AG20443 (cell line): ENCODE measurements around the gene C19orf67.

Experiments used
- DNase-seq: peaks from one replicate; pipeline ENCODE4 v3.0.0; 2012; ENCODE audit warnings: low spot score, mixed read lengths

The C19orf67 gene

DNA sequence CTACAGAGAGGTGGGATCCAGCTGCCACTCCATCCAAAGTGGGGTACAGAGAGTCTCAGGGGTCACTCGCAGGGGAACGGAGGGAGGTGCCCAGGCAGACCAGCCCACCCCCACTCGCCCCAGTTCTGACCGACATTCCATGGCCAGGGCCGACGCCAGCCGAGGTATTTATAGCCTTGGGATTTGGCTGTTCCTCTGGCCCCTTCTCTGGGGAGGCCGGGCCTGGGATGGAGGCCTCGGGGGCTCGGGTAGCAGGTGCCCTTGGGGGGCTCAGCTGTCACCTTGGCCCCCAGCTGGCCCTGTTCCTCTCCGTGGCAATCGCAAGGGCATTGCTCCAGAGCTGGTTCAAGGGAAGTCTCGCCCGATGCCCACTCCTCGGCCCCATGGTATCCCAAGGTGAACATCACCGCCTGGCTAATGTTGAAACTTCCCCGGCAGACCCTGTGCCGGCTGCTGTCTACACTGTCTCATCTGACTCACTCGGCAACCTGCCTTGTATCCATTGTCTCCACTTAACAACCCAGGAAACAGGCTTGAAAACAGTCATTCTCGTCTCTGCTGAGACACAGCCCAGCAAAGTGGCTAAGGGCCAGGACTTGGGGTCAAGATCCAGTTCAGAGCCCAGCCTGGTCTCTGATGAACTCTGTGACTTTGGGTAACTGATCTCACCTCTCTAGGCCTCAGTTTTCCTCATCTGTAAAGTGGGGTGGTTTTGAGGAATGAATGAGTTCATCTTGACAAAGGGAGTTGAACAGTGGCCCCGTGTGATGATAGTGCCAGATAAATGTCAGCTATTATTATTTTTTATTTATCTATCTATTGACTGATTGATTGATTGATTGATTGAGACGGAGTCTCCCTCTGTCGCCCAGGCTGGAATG lies 22.2 kb upstream of the C19orf67 start:
- no peak for DNase-seq

DNA sequence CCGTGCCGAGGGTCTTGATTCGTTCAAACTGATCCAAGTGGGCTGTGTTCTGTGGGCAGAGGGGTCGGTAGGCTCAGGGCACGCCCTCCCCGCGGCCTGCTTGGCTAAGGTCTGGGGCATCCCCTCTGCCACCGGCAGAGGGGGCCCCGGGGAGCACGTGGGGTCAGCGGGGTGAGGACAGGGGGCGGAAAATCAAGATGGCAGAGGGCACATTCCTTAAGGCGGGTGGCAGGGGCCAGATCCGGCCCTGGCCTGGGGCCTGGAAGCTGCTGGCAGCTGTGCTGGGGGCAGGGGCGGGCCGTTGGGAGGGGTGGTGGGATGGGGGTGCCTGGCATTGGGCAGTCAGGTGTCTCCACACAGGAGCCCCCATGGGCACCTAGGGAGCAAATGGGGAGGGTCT lies 21.3 kb upstream of the C19orf67 start:
- no peak for DNase-seq

DNA sequence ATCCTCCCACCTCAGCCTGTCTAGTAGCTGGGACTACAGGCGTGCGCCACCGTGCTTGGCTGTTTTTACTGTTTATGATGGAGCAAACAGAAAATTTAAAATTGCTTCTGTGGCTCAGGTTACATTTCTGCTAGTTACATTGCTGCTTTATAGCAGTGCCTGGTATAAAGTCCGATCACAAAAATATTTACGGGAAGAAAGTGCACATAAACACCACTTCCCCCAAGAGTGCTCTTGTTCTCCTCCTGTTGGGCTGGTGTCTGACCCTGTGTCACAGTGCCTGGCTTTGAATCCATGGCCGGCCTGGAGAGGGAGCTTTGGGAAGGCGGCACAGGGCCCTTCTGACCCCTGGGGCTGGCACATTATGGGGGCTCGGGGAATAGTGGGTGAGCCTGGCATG lies 20.1 kb upstream of the C19orf67 start:
- no peak for DNase-seq

DNA sequence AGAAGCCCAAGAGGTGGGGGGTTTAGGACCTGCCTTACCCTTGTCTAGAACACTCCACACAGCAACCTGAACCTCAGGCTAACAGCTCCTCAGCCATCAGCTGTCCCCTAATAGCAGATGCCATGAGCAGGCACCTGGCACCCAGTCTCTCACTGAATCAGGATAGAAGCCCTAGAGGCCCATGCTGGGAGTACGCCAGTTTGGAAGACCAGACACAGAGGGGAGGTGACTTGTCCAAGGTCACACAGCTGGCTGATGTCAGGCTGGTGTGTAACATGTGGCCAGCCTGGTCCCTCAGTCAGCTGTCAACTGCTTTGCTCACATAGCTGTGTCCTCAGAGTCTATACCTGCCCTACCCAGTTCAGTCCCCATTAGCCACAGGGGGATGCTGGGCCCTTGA lies 17.7 kb upstream of the C19orf67 start:
- no peak for DNase-seq

DNA sequence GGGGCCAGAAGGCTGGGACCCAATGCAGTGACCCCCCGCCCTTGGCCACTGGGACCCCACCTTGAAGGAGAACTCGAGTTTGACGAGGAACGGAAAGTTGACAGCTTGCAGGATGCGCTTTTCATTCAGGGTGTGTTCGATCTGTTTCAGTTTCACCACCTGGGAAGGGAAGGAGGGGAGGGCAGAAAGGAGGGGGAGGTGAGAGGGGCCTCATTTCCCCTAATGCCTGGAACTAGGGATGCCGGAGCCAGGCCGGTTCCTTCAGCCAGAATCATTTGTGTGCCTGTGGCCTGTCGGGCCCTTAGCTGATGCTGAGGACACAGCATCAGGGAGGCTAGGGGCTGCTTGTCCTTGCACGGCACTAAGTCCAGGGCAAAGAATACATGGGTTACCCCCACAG lies 17.2 kb upstream of the C19orf67 start:
- no peak for DNase-seq

DNA sequence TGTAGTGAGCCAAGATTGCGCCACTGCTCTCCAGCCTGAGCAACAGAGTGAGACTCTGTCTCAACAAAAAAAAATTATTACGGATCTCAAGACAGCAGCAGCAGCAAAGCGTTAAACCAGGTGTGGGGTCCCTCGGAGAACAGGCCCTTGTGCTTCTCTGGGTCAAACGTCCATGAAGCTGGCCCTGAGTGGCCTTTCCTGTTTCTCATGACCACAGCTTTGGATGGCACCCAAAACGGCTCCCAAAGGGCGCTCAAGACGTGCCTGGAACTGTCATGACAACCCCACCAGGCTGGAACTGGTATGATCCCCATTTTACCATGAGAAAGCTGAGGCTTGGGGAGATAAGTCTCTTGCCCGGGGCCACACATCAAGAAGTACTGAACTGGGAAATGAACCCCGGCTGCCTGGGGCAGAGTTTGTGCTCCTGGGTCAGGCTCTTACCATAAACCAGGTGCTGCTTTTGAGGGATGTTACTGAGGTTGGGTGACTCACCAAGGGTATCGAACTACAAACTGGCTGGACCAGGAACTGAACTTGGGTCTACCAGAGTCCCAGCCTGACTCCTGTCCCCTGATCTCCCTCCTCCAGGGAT lies 16.6 kb upstream of the C19orf67 start:
- DNase-seq, result no peak

DNA sequence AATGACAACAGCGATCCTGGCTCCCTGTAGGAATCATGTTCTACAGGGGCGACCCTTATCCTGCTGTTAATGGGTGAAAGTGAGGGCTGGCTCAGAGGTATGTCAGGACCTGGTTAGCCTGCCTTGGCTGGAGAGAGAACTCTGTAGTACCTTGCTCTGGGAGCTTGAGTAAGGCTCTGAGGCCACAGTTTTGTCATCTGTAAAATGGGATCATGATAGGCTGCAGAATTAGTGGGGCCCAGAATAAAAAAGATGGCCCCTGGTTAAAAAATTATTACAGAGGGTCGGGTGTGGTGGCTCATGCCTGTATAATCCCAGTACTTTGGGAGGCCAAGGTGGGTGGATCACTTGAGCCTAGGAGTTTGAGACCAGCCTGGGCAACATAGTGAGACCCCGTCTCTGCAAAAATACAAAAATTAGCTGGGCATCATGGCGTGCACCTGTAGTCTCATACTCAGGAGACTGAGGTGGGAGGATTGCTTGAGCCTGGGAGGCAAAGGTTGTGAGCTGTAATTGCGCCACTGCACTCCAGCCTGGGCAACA lies 15.5 kb upstream of the C19orf67 start:
- no peak for DNase-seq

DNA sequence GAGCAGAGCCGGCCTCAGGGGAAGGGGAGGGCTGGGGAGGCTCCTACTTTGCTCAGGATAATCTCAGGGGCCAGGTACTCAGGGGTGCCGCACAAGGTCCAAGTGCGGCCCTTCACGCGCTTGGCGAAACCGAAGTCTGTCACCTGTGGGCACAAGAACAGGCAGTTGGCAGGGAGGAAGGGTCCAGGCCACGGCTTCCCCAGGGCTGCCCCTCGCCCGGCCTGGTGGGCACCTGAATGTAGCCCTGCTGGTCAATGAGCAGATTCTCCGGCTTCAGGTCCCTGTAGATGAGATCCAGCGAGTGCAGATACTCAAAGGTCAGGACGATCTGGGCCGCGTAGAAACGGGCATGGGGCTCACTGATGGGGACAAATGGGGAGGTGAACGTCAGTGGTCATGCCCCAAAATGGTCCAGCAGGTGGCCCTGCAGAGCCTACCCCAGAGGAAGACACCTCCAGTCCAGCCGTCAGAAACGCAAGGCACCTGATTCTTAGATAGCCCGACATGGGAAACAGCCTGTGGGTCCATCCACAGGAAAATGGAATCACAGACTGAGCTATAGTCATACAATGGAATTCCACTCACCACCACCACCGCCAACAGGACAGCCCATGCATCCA lies 12.1 kb upstream of the C19orf67 start:
- DNase-seq, result peak; percentile 2

DNA sequence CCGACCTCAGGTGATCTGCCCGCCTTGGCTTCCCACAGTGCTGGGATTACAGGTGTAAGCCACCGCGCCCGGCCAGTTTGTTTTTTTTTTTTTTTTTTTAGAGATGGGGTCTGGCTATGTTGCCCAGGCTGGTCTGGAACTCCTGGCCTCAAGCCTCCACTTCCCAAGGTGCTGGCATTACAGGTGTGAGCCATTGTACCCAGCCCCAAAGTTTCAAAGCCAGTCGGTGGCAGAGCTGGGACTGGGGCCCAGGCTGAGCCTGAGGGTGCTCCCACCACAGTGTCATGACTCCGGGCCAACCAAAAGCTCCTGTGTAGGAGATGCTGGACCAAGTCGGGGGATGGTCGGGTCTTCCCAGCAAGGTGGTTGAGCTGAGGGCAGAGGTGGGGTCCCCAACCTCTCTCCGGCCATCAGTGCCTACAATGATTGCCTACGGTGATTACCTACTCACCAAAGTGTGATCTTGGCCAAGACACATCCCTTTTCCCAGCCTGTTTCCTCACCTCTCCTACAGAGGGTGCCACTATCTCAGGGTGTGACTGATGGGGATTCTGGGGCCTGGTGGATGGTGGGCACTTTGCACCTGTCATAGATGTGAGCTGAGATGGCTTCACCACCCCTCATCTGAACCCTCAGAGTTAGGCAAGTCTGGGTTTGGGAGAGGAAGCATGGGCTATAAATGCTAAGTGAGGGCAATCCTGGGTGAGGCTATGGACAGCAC lies 10.8 kb upstream of the C19orf67 start:
- DNase-seq, result no peak

DNA sequence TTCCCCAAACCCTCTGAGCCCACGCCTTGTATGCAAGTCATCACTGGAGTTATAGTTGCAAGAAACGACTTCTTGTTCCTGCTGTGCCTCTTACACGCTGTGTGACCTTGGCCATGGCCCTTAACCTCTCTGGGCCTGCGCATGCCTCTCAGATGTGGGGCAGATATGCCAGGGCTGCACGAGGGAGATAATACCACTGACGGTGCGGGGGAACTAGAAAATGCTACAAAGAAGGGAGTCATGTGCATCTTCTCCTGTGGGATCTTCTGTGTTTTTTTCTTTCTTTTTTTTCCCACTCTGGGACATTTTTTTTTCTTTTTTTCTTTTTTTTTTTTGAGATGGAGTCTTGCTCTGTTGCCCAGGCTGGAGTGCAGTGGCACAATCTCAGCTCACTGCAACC lies 9.3 kb upstream of the C19orf67 start:
- DNase-seq, result no peak

DNA sequence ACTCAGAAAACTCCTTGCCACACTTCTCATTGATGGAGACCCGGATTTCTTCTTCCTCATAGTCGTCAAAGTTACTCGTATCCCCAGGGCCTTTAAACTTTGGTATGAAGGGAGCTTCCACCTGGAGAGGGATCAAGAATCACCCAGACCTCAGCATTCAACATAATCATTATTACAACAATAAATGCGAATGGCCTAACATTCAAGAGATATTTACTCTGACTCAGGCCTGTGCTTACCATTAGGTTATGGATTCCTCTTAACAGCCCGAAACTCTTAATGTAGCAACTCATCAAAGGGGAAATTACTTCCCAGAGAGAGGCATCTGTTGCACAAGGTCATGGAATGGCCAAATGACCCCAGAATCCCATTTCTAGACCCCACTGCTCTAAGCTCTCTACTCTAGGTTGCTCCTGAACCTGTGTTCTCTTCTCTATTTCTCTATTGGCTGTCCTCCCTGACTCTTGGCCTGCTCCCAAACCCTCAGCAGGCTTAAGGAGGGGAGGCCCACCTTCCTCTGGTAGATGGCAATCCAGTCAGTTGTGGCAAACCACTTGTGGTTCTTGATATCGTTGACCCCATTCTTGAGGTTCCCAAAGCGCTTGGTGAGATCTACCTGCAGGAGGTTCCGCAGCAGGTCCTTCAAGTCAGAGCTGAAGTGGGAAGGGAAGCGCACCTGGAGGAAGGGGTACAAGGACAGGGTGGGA lies 7.7 kb upstream of the C19orf67 start:
- DNase-seq, result no peak

DNA sequence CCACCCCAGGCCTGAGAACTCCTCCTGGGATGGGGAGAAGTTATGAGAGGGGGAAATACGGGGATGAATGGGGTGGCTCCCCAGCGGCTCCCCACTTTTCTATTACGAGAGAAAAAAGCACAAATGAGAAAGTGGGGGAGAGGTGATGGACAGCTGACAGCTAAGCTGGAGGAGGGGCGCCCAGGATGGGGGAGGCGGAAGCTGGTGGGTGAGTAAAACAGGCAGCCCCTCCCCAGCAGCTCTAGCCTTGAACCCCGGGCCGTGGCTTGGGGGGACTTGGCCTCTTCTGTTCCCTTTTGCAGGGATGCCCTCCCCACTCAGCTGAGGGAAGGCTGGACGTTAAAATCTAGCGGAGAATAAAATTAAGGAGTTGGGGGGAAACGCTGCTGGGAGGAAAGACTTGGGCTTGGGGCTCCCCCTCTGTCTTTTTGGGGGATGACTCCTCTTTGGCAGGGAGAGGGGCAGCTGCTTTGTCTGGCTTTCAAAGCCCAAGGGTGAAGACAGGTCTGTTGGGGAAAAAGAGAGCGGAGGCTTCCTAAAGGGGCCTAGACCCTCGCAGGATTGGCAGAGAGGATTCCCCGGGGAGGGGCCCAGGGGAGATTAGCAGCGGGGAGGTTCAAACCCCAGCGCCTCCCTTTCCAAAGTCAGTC lies 6.4 kb upstream of the C19orf67 start:
- DNase-seq, result peak; percentile 18

DNA sequence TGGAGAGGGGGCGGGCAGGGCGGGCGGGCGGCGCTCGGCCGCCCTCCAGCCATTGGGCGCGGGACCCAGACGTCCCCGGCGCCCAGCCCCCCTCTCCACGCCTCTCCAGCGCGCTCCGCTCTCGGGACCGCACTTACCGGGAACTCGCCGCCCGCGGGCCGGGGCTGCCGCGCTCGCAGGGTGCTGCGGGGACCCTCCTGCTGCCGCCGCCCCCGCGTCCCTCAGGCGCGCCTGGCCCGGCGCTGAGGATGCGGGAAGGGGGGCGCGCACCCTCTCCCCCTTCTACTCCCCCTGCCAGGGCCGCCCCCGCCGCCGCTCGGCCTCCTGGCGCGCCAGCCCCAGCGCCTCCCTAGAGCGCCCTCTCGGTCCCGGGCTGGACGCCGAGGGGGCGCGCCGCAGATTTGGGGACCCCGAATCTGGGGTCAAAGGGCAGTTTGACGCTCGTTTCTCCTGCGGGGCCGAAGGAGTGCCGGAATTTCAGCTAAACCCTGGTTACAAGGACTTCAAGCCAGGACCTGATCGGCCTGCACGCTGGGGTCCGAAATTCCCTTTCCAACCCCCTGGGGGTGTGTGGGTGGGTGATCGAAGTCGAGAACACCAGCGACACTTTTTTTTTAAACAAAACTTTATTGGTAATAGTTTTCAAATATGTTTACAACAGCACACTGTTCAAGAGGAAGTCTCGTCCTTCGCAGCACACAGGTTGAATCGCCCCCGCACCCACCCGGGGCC lies 5.7 kb upstream of the C19orf67 start:
- DNase-seq, result peak; percentile 52

DNA sequence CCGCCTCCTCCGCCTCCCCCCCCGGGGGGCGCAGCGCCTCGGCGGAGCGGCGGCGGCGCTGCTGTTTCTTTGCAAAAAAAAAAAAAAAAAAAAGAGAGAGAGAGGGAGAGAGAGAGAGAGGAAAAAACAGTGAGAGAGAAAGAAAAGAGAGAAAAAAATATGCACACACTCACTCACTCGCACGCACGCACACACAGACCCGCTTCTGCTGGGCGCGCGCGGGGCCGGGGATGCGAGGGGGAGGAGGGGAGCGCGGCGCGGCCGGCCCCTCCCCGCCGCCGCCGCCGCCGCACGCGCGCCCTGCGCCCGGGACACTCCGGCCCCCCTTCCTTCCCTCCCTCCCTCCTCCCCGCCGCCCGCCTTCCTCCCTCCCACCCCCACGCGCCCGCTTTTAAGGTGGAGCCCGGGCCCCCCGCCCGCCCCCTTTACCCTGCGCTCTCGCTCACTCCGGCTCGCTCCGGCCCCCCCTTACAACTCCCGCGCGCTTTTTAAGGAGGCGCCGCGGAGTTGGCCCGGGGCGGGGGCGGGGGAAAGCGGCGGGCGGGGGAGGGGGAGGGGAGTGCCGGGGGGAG lies 5.0 kb upstream of the C19orf67 start, which contains the start of gene SAMD1:
TSS of gene SAMD1 (minus strand) at position 243 of the 572 bp plus-strand sequence.
- peak; percentile 93 for DNase-seq

DNA sequence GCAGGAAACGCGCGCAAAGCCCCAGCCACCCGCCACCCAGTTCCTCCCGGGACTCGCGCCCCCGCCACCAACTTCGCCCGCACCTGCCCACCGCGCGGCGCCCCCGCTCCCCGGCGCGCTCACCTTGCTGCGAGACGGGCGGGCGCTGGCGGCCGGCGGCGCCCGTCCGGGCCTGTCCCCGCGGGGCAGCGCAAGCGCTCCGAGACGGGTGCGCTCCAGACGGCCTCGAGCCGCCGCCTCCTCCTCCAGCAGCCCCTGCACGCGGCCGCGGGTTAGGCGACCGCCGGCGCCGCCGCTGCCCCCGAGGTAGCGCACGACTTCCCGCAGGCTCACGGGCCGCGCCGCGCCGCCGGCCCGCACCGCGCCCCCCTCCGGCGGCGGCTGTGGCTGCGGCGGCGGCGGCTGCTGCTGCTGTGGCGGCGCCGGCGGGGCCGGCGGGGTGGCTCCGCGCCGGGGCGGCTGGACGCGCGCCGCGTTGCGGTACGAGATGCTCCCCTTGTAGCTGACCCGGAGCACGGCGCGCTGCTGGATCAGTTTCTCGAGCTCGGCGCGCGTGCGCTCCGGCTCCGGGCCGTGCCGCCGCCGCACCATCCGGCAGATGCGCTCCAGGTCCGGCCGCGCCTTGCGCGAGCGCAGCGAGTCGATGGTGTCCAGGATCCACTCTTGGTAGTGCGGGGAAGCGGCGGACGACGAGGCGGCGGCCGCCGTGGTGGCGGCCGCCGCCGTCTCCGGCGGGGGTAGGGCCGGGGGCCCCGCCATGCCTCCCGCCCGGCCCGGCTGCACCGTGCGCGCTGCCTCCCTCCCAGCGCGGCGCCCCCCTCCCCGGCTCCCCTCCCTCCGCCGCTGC lies 4.3 kb upstream of the C19orf67 start:
- peak; percentile 68 for DNase-seq

DNA sequence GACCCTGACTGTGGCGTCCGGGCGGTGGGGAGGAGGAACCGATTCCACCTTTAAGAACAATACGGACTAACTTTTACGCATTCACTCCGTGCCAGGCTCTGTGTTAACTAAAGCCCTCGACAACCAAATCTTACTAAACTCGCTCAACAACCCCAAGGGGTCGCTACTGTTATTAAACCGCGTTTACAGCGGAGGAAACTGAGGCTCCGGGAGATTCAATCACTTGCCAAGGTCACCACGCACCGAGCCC lies 3.8 kb upstream of the C19orf67 start:
- DNase-seq, result peak; percentile 4

DNA sequence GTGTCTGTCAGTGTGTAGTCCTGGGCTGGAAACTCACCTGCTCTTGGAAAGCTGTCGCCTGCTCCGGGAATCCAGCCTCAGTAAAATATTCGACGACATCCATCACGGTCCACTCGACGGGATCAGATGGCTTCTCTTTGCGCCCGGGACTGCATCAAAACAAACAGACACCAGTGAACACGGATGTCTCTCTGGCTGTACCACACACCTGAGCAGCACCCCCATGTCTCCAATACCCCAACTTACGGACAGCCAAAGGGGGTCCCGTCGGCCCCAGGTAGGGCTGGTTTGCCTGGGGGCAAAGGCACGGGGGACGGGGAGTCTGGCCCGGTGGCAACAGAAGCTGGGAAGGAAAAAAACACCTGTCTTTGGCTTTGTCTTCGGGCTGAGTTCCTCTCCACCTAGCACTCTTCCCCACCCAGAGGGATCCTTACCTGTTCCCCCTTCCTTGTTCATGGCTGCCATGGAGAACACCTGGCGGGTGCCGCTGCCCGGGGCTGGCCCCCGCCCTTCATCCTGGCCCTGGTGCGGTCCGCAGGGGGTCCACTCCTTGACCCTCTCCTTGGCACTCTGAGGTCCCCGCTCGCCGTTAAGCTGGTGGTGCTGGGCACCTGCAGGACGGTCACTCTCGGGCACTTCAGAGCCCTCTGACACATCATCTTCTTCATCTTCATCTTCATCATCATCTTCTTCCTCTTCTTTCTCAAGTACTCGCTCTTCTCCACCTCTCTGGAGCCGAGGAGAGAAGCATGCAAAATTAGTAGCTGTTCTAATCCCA lies 3.2 kb upstream of the C19orf67 start:
- no peak for DNase-seq

DNA sequence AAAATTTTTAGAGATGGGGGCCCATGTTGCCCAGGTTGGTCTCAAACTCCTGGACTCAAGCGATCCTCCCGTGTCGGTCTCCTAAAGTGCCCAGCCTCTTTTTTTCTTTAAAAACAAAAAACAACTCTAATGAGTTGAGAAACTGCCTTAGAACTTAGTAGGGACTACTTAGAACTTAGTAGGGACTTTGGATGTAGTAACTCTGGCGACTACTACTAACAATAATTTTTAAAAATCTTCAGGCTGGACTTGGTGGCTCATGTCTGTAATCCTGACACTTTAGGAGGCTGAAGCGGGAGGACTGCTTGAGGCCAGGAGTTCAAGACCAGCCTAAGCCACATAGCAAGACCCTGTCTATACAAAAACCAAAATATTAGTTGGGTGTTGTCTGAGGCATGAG lies 515 bp upstream of the C19orf67 start:
- DNase-seq, result no peak

DNA sequence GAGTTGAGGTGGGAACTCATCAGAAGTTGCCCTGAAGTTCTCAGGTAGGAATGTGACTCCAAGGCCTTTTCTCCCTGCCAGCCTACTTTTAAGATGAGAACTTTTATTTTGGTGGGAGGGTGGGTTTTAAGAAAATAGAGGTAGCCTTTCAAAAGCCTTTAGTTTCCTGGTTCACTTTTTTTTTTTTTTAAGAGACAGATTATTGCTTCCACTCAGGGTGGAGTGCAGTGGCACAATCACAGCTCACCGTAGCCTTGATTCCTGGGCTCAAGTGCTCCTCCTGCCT lies 3.0 kb downstream of the C19orf67 start:
- no peak for DNase-seq
